Mucosa of descending colon (tissue), 3 donors: ENCODE results near the gene ST3GAL2. TPM values are rescaled to one million over a fixed set of nuclear protein-coding genes. Genes with fewer than 3 reads are reported as not detected.
A peak's percentile ranks its signal among the peaks of the same experiment; 100 is the strongest.
"Not testable (repeated sequence)": the region's sequence is repeated elsewhere in the genome, so short reads cannot be mapped to it uniquely, and the experiment has no call there.

Experiments
- ATAC-seq: fragments of 200-7000 bp; cut with Tn5 transposase; one replicate; pipeline ENCODE4 v1.9.1; 2020; ENCODE audit warnings: mild to moderate bottlenecking, moderate library complexity
- DNase-seq, 3 donors: peaks; one replicate each; pipeline ENCODE4 v3.0.0-alpha.2; 2020
- H3K36me3 ChIP-seq: fragments of 200-600 bp; one replicate; pipeline ENCODE4 v1.8.0; 2021; ENCODE audit warnings: low read depth, mild to moderate bottlenecking
- H3K4me1 ChIP-seq: fragments of 200-600 bp; one replicate; pipeline ENCODE4 v1.8.0; 2021; ENCODE audit warnings: low read depth, mild to moderate bottlenecking
- H3K4me3 ChIP-seq: fragments of 200-600 bp; one replicate; pipeline ENCODE4 v1.8.0; 2021; ENCODE audit warnings: mild to moderate bottlenecking
- H3K9me3 ChIP-seq: fragments of 200-600 bp; one replicate; pipeline ENCODE4 v1.8.0; 2021; ENCODE audit warnings: mild to moderate bottlenecking
- CTCF ChIP-seq: fragments of 200-600 bp; IDR thresholded peaks from one replicate; pipeline ENCODE4 v1.8.0; 2022; ENCODE audit warnings: antibody characterized with exemption, mild to moderate bottlenecking
- intact Hi-C, 2 donors: fragments of 100-400 bp; cut with DNase I in 1 of 2; cut with micrococcal nuclease in 1 of 2; formaldehyde crosslinking; loops; one replicate each; pipeline versions ENCODE4 v1.11.0 to v1.11.1; 2022; cut with DNase I, micrococcal nuclease
- total RNA-seq, 3 donors: library from RNA; stranded (reverse); fragmentation: NEBNext Ultra II Directional in 2 of 3; extraction: Animal tissue kit (Norgen Biotek cat#: 25700) in 2 of 3; gene quantifications; one replicate each; pipeline versions ENCODE4 v1.2.1 to v1.2.4, GENCODE V29; 2021 to 2023
- donor health status: DM: no; HTN: no; CAD: no; lungs with moderate emphysema.
- donor health status: DM: no; HTN: no; CAD: no.
- donor health status: DM: no; HTN: yes; CAD: no.

Gene ST3GAL2
- total RNA-seq, 3 donors from 2014 or later: 4.2 to 22.4 (median 9.5) TPM

DNA sequence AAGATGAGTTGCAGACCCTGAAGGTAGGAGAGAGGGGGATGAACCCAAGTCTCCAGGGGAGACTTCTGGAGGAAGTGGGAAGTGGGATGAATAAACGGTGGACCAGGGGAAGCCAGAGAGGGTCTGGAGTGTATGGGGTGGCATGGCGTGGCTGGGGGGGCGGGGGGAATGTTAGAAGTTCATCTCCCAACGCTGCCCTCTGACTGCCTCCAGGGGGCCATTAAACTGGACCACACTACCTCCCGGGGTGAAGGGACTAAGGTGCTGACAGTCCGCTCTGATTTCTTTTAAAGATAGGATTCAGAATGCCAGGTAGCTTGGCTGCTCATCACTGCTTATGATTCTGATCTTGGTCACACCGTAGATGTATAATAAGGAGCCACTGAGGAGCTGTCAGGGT is 21.2 kb downstream of the ST3GAL2 start:
- DNase-seq (no peak), ATAC-seq (no peak)
- intact Hi-C loops: no loop called here
- no peaks in the 10 kb centered on the region for H3K9me3 ChIP-seq
- no peak overlapping the region for H3K4me3 ChIP-seq
- no peaks in the 10 kb centered on the region for H3K36me3 ChIP-seq
- H3K4me1 ChIP-seq: no peaks in the 10 kb centered on the region
- no peak for TF ChIP-seq CTCF

DNA sequence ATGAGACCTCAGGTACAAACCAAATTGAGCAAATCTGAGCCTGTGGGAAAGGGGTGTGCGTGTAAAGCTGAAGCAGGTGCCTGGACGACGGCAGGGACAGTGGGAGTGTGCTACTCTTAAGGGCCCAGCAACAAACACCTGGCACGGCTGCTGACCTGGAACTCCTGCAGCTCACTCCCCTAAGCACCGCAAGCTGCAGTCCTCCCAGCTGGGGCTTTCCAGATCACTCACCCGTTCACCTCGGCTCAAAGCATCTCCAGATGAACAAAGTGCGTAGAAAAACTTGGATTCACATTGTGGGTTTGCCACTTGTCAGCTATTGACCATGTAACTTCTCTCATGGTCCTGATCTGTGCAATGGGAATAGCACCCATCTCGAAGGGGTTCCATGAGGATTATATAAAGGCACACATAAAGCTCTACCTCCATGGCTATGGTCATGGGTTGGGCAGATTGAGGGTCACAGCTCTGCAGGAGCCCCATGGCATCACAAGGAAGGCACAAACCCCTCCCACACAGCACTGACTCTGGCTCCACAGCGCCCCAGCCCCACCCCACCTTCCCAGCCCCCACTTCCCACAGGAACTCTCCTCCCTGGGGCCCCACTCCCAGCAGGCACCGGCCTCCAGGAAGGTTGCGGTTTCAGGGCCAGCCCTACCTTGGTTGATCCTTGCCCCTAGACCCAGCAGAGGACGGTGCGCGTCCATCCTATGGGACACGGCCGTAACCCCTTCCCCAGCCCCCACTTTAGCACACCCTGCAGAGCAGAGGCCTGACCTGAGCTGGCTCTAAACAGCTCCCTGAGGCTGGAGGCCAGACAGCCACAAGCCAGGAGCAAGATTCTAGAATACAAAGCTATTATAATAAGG is 21.9 kb downstream of the ST3GAL2 start:
- H3K4me1 ChIP-seq: no peaks in the 10 kb centered on the region
- TF ChIP-seq CTCF: no peak
- peak in 2 of 3 donors; percentile 39 to 72 for DNase-seq
- H3K36me3 ChIP-seq: no peaks in the 10 kb centered on the region
- intact Hi-C loops: no loop called here
- H3K4me3 ChIP-seq: no peak overlapping the region
- H3K9me3 ChIP-seq: no peaks in the 10 kb centered on the region
- peak; percentile 75 for ATAC-seq

- H3K4me3 ChIP-seq, H3K9me3 ChIP-seq, H3K4me1 ChIP-seq, intact Hi-C loops, H3K36me3 ChIP-seq, DNase-seq, ATAC-seq: not testable (repeated sequence)
Observed at GRCh38 chr16:70413572-70413971, 25.3 kb downstream of the ST3GAL2 start.

DNA sequence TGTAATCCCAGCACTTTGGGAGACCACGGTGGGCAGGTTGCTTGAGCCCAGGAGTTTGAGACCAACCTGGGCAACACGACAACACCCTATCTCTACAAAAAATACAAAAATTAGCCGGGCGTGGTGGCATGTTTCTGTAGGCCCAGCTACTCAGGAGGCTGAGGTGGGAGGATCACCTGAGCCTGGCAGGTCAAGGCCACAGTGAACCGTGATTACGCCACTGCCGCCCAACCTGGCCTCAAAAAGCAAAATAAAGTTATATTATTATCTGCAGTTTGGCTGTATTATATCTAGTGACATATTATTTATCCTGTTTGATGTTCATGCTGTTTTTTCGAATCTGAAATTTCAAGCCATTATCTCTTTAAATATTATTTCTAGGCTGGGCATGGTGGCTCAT is 26.5 kb downstream of the ST3GAL2 start:
- Histone ChIP-seq H3K36me3 (no peaks in the 10 kb centered on the region), H3K9me3 (no peaks in the 10 kb centered on the region), H3K4me3 (no peak overlapping the region), H3K4me1 (no peaks in the 10 kb centered on the region)
- TF ChIP-seq CTCF: no peak
- DNase-seq (no peak), ATAC-seq (no peak)
- intact Hi-C loops: no loop called here

DNA sequence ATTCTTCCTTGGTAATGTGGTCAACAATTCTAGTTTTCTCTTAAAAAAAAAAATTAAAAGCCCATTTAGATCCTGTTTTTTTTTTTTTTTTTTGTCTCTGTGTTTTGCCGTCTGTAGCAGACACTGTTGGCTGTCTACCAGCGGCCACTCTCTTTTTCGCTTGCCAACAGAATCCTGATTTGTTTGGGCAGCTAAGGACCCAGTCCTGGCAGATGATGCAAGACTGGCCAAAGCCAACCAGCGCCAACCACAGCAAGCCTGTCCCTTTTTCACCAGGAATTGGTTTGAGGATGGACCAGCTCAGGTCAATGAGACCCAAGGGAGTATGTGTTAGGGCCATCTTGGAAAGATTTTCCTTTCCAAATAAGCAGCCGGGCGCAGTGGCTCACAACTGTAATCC is 28.2 kb downstream of the ST3GAL2 start:
- no peaks in the 10 kb centered on the region for H3K36me3 ChIP-seq
- ATAC-seq: no peak
- TF ChIP-seq CTCF: no peak

DNA sequence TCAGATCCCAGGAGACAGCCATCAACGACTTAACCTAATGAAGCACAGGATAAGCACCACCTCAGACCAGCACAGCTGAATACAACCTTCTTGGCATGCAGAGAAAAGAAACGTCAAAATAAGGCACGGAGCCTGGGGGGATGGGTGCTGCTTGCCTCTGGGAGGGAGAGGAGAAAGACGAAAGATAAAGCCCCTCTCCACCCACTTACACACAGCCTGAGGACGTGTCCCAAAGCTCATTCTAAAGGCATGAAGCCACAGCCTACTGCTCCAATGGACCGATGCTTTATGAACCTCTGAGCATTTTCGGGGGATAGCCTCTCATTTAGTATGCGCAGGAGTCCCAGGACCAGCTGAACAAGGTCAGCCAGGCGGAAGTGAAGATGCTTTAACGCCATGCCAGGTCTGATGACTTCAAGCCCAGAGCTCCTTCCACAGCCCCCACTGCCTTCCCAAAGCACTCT is 31.1 kb downstream of the ST3GAL2 start:
- no peak for DNase-seq
- ATAC-seq: no peak
- TF ChIP-seq CTCF: no peak
- intact Hi-C loops: no loop called here
- H3K4me1 ChIP-seq: no peaks in the 10 kb centered on the region
- no peak overlapping the region for H3K4me3 ChIP-seq
- no peaks in the 10 kb centered on the region for H3K9me3 ChIP-seq
- H3K36me3 ChIP-seq: no peaks in the 10 kb centered on the region

More for the DNA sequence above, 28.2 kb downstream of the ST3GAL2 start:
- Histone ChIP-seq H3K4me1 (no peaks in the 10 kb centered on the region), H3K4me3 (no peak overlapping the region), H3K9me3 (no peaks in the 10 kb centered on the region)
- intact Hi-C loops: no loop called here
- DNase-seq: no peak

DNA sequence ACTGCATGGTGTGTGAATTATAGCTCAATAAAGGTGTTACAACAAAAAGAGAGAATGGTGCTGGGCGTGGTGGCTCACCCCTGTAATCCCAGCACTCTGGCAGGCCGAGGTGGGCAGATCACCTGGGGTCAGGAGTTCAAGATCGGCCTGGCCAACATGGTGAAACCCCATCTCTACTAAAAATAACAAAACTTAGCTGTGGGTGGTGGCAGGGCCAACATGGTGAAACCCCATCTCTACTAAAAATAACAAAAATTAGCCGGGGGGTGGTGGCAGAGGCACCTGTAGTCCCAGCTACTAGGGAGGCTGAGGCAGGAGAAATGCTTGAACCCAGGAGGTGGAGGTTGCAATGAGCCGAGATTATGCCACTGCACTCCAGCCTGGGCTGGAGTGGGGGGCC is 32.8 kb downstream of the ST3GAL2 start:
- H3K4me1 ChIP-seq, H3K36me3 ChIP-seq, ATAC-seq, DNase-seq, intact Hi-C loops, H3K4me3 ChIP-seq, H3K9me3 ChIP-seq: not testable (repeated sequence)
